ENCODE data around the gene KRTAP27-1. TPM values are rescaled to one million over a fixed set of nuclear protein-coding genes. Genes with fewer than 3 reads are reported as not detected.

The KRTAP27-1 gene
- total RNA-seq, 1 experiment from 2014 or later: not detected

DNA sequence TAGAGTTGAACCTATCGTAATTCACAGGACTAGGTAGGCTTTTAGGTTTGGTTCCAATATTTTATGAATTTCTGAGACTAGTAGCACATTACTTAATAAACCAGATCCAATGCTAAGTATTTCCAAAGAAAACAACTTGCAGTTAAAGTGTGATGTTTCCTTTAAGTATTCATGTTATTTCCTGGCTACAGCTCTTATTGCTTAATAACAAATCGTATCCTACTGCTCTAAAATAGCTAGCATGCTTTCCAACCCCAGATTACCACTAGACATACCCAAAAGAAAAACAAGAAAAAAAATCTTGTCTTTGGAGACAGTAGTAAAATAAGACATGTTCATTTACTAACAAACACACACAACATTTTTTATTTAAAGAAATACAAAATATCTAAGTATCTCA lies 898 bp downstream of the KRTAP27-1 start:
- no TSS peak for BruUV-seq (replicated peaks)
- H3K4me3 Mint-ChIP-seq (ENCODE audit: unreplicated experiment): no peak overlapping the region
- TF ChIP-seq, protein P1, sequence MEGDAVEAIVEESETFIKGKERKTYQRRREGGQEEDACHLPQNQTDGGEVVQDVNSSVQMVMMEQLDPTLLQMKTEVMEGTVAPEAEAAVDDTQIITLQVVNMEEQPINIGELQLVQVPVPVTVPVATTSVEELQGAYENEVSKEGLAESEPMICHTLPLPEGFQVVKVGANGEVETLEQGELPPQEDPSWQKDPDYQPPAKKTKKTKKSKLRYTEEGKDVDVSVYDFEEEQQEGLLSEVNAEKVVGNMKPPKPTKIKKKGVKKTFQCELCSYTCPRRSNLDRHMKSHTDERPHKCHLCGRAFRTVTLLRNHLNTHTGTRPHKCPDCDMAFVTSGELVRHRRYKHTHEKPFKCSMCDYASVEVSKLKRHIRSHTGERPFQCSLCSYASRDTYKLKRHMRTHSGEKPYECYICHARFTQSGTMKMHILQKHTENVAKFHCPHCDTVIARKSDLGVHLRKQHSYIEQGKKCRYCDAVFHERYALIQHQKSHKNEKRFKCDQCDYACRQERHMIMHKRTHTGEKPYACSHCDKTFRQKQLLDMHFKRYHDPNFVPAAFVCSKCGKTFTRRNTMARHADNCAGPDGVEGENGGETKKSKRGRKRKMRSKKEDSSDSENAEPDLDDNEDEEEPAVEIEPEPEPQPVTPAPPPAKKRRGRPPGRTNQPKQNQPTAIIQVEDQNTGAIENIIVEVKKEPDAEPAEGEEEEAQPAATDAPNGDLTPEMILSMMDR (IDR thresholded peaks at IDR 0.05; ENCODE audit: unreplicated experiment): no peak
- no peaks in the 10 kb centered on the region for H3K9me3 Mint-ChIP-seq (ENCODE audit: unreplicated experiment)
- ChIA-PET CTCF (no interaction called here), POLR2A (interaction anchor here (0.6 kb wide), 1 partner anchor 8 kb away, joined by 3 read pairs; no protein-coding TSS in a partner anchor)
- no peak overlapping the region for H3K27ac Mint-ChIP-seq (ENCODE audit: low read depth, unreplicated experiment)
- peak; percentile 16 for DNase-seq (ENCODE audit: unreplicated experiment)
- H3K27me3 Mint-ChIP-seq (ENCODE audit: insufficient read depth, unreplicated experiment): no peaks in the 10 kb centered on the region
- intact Hi-C loops (cut with micrococcal nuclease): no loop called here
- peaks cover 25% of the 10 kb centered on the region for H3K4me1 Mint-ChIP-seq (ENCODE audit: insufficient read depth, unreplicated experiment)
- H3K36me3 Mint-ChIP-seq (ENCODE audit: insufficient read depth, unreplicated experiment): no peaks in the 10 kb centered on the region

DNA sequence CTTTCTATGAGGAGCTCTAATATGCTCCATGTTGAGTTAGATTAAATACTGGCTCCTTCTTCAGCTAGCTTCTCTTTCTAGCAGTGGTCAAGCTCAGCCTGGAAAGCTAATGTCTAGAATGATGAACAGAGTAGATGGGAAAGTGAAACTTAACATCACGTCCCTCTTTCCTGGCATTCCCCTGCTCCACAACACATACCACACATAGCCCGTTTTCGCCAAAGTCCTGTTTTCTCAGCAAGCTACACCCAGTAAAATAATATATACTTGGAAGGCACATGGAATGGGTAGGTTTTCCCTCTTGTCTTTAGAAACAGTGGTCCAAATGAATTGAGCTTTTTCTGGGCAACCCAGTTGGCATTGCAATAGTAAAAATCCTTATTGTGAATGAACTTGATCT lies 3.8 kb downstream of the KRTAP27-1 start:
- BruUV-seq (replicated peaks): no TSS peak
- no peak overlapping the region for H3K27ac Mint-ChIP-seq (ENCODE audit: low read depth, unreplicated experiment)
- intact Hi-C loops (cut with micrococcal nuclease): no loop called here

DNA sequence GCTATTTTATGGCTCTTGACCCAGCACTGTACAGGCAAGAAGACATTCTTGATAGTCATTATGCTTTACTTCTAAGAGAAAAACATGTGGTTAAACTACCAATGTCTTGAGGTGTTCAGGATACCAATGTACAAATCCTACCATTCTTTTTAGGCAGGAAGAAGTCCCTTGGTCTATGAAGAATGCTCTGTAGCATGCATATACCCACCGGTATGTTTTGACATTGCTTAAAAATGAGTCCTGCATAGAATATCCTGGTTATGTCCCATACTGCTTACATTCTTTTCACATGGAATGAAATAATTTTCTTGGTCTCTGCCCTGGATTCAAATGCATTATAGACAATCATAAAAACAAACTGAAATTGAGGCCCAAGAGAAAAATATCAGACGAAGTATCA lies 4.8 kb downstream of the KRTAP27-1 start:
- no peaks in the 10 kb centered on the region for H3K36me3 Mint-ChIP-seq (ENCODE audit: insufficient read depth, unreplicated experiment)
- peaks cover 21% of the 10 kb centered on the region for H3K4me1 Mint-ChIP-seq (ENCODE audit: insufficient read depth, unreplicated experiment)
- no peaks in the 10 kb centered on the region for H3K27me3 Mint-ChIP-seq (ENCODE audit: insufficient read depth, unreplicated experiment)
- H3K27ac Mint-ChIP-seq (ENCODE audit: low read depth, unreplicated experiment): no peak overlapping the region
- intact Hi-C loops (cut with micrococcal nuclease): no loop called here
- H3K4me3 Mint-ChIP-seq (ENCODE audit: unreplicated experiment): no peak overlapping the region
- CTCF ChIA-PET: interaction anchor here (0.6 to 2.2 kb wide), 2 partner anchors 9 to 282 kb away, joined by 3 to 6 read pairs; no protein-coding TSS in a partner anchor
- no TSS peak for BruUV-seq (replicated peaks)
- POLR2A ChIA-PET: no interaction called here
- no peaks in the 10 kb centered on the region for H3K9me3 Mint-ChIP-seq (ENCODE audit: unreplicated experiment)
- no peak for DNase-seq (ENCODE audit: unreplicated experiment)
- TF ChIP-seq, protein P1 (IDR thresholded peaks at IDR 0.05; ENCODE audit: unreplicated experiment): no peak

More for the DNA sequence above, 3.8 kb downstream of the KRTAP27-1 start:
- H3K36me3 Mint-ChIP-seq (ENCODE audit: insufficient read depth, unreplicated experiment): no peaks in the 10 kb centered on the region
- POLR2A ChIA-PET: no interaction called here
- no peak for DNase-seq (ENCODE audit: unreplicated experiment)
- H3K9me3 Mint-ChIP-seq (ENCODE audit: unreplicated experiment): no peaks in the 10 kb centered on the region
- CTCF ChIA-PET: interaction anchor here (0.6 kb wide), 2 partner anchors 21 to 143 kb away, joined by 3 read pairs; no protein-coding TSS in a partner anchor
- peaks cover 28% of the 10 kb centered on the region for H3K4me1 Mint-ChIP-seq (ENCODE audit: insufficient read depth, unreplicated experiment)
- H3K27me3 Mint-ChIP-seq (ENCODE audit: insufficient read depth, unreplicated experiment): no peaks in the 10 kb centered on the region
- H3K4me3 Mint-ChIP-seq (ENCODE audit: unreplicated experiment): no peak overlapping the region
- TF ChIP-seq, protein P1 (IDR thresholded peaks at IDR 0.05; ENCODE audit: unreplicated experiment): no peak

DNA sequence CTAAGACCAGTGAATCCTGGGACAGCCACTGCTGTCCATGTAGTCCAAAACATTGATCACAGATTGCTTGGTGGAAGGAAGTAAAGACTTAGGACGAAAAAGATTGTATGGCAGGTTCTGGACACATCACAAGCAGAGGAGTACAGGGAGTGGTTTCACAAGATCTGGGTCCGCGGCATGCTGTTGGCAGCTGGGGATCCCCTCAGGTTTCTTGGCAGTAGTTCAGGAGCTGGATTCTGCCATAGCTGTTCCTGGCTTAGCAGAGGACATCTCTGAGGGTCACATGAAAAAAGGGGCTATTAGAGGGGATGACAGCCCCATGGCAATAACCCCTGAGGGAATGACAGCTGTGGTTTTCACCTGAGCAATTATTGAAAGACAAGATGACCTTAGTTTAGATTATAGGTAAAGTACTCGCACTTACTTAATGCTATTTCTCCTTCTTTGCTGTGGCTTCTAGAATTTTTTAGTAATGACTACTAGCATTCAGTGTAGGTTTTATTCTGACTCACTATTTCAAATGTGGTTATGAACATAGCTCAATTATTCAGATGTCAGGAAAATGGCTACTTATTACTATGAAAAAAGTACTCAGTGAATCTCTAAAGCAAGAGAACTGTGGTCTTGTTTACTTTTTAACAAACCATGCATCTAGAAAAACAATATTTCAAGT lies 8.2 kb downstream of the KRTAP27-1 start:
- POLR2A ChIA-PET: no interaction called here
- peak; percentile 47 for DNase-seq (ENCODE audit: unreplicated experiment)
- peaks cover 8% of the 10 kb centered on the region for H3K4me1 Mint-ChIP-seq (ENCODE audit: insufficient read depth, unreplicated experiment)

More for the DNA sequence above, 8.2 kb downstream of the KRTAP27-1 start:
- no TSS peak for BruUV-seq (replicated peaks)
- intact Hi-C loops (cut with micrococcal nuclease): no loop called here
- H3K36me3 Mint-ChIP-seq (ENCODE audit: insufficient read depth, unreplicated experiment): no peaks in the 10 kb centered on the region
- H3K27ac Mint-ChIP-seq (ENCODE audit: low read depth, unreplicated experiment): no peak overlapping the region
- peaks cover 7% of the 10 kb centered on the region for H3K27me3 Mint-ChIP-seq (ENCODE audit: insufficient read depth, unreplicated experiment)
- CTCF ChIA-PET: interaction anchor here (0.6 to 2.3 kb wide), 8 partner anchors 11 to 853 kb away, joined by 3 to 16 read pairs (median 4); no protein-coding TSS in a partner anchor
- TF ChIP-seq, protein P1 (IDR thresholded peaks at IDR 0.05; ENCODE audit: unreplicated experiment): no peak
- peak overlapping the region; percentile 48 for H3K4me3 Mint-ChIP-seq (ENCODE audit: unreplicated experiment)
- no peaks in the 10 kb centered on the region for H3K9me3 Mint-ChIP-seq (ENCODE audit: unreplicated experiment)

All from MCF 10A (cell line).